Gastroesophageal sphincter (tissue), 4 donors: ENCODE results near the gene RANBP17. TPM values are rescaled to one million over a fixed set of nuclear protein-coding genes. Genes with fewer than 3 reads are reported as not detected.

ENCODE experiments used
- ATAC-seq: fragments of 150-250 bp; one replicate; pipeline ENCODE4 v1.9.1; 2016; ENCODE audit warnings: mild to moderate bottlenecking, moderate library complexity
- H3K27ac ChIP-seq, 4 donors: fragments of 200-600 bp; sonication (generic) in 3 of 4; 1 replicate in 3 of 4; 2 replicates in 1 of 4; pipeline ENCODE4 v1.5.1; 2016 to 2019
- H3K27me3 ChIP-seq: fragments of 200-600 bp; sonication (generic); one replicate; pipeline ENCODE4 v1.5.1; 2019
- H3K36me3 ChIP-seq, 2 donors: fragments of 200-600 bp; sonication (generic); one replicate each; pipeline ENCODE4 v1.5.1; 2019; ENCODE audit warnings: control low read depth in 1 of 2
- H3K4me1 ChIP-seq, 3 donors: fragments of 200-600 bp; sonication (generic); 1 replicate in 2 of 3; 2 replicates in 1 of 3; pipeline ENCODE4 v1.5.1; 2016 to 2019; ENCODE audit warnings: control low read depth in 2 of 3
- H3K4me3 ChIP-seq, 2 donors: fragments of 200-600 bp; sonication (generic); one replicate each; pipeline ENCODE4 v1.5.1; 2019; ENCODE audit warnings: mild to moderate bottlenecking in 1 of 2, moderate library complexity in 1 of 2
- H3K9me3 ChIP-seq, 3 donors: fragments of 200-600 bp; sonication (generic); one replicate each; pipeline ENCODE4 v1.5.1; 2017 to 2019; ENCODE audit warnings: control low read depth in 2 of 3
- EP300 ChIP-seq: sonication (generic); formaldehyde crosslinking; IDR thresholded peaks from one replicate; pipeline ENCODE4 v1.6.1; 2017; ENCODE audit warnings: antibody characterized with exemption, mild to moderate bottlenecking
- POLR2A ChIP-seq, 2 donors: fragments of 450-650 bp; IDR thresholded peaks; one replicate each; pipeline ENCODE4 v1.6.1; 2017; ENCODE audit warnings: antibody characterized with exemption in 2 of 2, mild to moderate bottlenecking in 2 of 2, moderate library complexity in 1 of 2
- POLR2AphosphoS5 ChIP-seq: sonication (generic); formaldehyde crosslinking; IDR thresholded peaks from one replicate; pipeline ENCODE4 v1.6.1; 2017; ENCODE audit warnings: antibody characterized with exemption
- WGBS, 2 donors: methylation state at CpG; one replicate each; pipeline ENCODE4 v1.1.5; 2018; ENCODE audit warnings: low coverage in 1 of 2; 5-methylcytosine and 5-hydroxymethylcytosine counted together
- total RNA-seq, 4 donors: library from RNA; depleted of rRNA; stranded (reverse); fragments of >200 nt; gene quantifications; one replicate each; pipeline ENCODE4 v1.1.0, GENCODE V29; 2016
- TF ChIP-seq, protein P1 (sequence below), 4 experiments: fragments of 200-600 bp in 2 of 4; fragments of 450-650 bp in 2 of 4; sonication (generic) in 1 of 4; IDR thresholded peaks; one replicate each; pipeline ENCODE4 v1.5.1; 2017 to 2019; ENCODE audit warnings: antibody characterized with exemption in 4 of 4, mild to moderate bottlenecking in 2 of 4, moderate library complexity in 2 of 4

The RANBP17 gene
- total RNA-seq, 4 donors from 2014 or later, result 7.7 to 21.7 (median 13.8) TPM

DNA sequence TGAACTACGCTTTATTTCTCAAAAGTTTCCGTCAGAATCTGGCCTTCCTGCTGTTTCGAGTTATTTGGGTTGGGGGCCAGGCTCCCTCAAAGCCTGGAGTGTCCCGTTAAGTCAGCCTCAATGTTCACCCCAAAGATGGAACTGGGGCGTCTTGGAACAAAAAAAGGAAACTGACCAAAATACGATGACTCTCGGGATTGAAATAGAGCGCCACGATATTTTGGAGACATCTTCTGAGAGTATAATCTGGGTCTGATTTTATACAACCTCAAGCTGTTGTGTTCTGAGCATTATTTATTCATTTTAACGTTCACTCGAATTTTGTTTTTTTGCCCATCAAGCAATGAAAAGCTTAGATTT, 475.4 kb downstream of the RANBP17 start:
- ATAC-seq, result no peak

GRCh38 chr5:171340042-171340441, 478.2 kb downstream of the RANBP17 start:
- Histone ChIP-seq H3K36me3 (no peaks in the 10 kb centered on the region), H3K27me3 (peaks cover 67% of the 10 kb centered on the region), H3K4me3 (no peak overlapping the region), H3K27ac (no peak overlapping the region), H3K9me3 (no peaks in the 10 kb centered on the region), H3K4me1 (peaks cover 0 to 12% (median 0%) of the 10 kb centered on the region in 3 donors)
- TF ChIP-seq POLR2AphosphoS5 (no peak), POLR2A (IDR thresholded peaks at IDR 0.05) (no peak), EP300 (no peak)
- TF ChIP-seq, protein P1, sequence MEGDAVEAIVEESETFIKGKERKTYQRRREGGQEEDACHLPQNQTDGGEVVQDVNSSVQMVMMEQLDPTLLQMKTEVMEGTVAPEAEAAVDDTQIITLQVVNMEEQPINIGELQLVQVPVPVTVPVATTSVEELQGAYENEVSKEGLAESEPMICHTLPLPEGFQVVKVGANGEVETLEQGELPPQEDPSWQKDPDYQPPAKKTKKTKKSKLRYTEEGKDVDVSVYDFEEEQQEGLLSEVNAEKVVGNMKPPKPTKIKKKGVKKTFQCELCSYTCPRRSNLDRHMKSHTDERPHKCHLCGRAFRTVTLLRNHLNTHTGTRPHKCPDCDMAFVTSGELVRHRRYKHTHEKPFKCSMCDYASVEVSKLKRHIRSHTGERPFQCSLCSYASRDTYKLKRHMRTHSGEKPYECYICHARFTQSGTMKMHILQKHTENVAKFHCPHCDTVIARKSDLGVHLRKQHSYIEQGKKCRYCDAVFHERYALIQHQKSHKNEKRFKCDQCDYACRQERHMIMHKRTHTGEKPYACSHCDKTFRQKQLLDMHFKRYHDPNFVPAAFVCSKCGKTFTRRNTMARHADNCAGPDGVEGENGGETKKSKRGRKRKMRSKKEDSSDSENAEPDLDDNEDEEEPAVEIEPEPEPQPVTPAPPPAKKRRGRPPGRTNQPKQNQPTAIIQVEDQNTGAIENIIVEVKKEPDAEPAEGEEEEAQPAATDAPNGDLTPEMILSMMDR (IDR thresholded peaks at IDR 0.05), result no peak
- ATAC-seq, result no peak

More for the DNA sequence above, 475.4 kb downstream of the RANBP17 start:
- Histone ChIP-seq H3K9me3 (no peaks in the 10 kb centered on the region), H3K27me3 (peaks cover 82% of the 10 kb centered on the region), H3K4me1 (peaks cover 0 to 12% (median 0%) of the 10 kb centered on the region in 3 donors), H3K36me3 (no peaks in the 10 kb centered on the region), H3K4me3 (peak overlapping the region in 1 of 2 donors; percentile 42), H3K27ac (no peak overlapping the region)
- TF ChIP-seq, protein P1 (IDR thresholded peaks at IDR 0.05), result no peak
- no peak for TF ChIP-seq POLR2A (IDR thresholded peaks at IDR 0.05)
- TF ChIP-seq POLR2AphosphoS5, result no peak
- no peak for TF ChIP-seq EP300
- 18 to 46% methylated on average over 8 to 11 of the region's 11 CpGs for WGBS, 2 donors

GRCh38 chr5:171340491-171340890, 478.7 kb downstream of the RANBP17 start:
- Histone ChIP-seq H3K4me3 (no peak overlapping the region), H3K27ac (no peak overlapping the region), H3K36me3 (no peaks in the 10 kb centered on the region), H3K27me3 (peaks cover 62% of the 10 kb centered on the region), H3K4me1 (peaks cover 0 to 12% (median 0%) of the 10 kb centered on the region in 3 donors), H3K9me3 (no peaks in the 10 kb centered on the region)
- ATAC-seq, result no peak
- TF ChIP-seq POLR2A (IDR thresholded peaks at IDR 0.05), result no peak
- TF ChIP-seq POLR2AphosphoS5, result no peak
- TF ChIP-seq, protein P1 (IDR thresholded peaks at IDR 0.05), result no peak
- no peak for TF ChIP-seq EP300
- 66 to 71% methylated on average over 6 of the region's 6 CpGs for WGBS, 2 donors

- H3K36me3 ChIP-seq, result no peaks in the 10 kb centered on the region
- 19 to 29% methylated on average over 8 to 9 of the region's 17 CpGs for WGBS, 2 donors
- no peaks in the 10 kb centered on the region for H3K4me1 ChIP-seq
- H3K27me3 ChIP-seq, result peaks cover 42% of the 10 kb centered on the region
- ATAC-seq, result no peak
- no peak overlapping the region for H3K27ac ChIP-seq
- no peak overlapping the region for H3K4me3 ChIP-seq
- no peaks in the 10 kb centered on the region for H3K9me3 ChIP-seq
- TF ChIP-seq POLR2AphosphoS5, result no peak
- no peak for TF ChIP-seq EP300
- TF ChIP-seq, protein P1 (IDR thresholded peaks at IDR 0.05), result peak in 2 of 4 experiments; percentile 26 to 51
- no peak for TF ChIP-seq POLR2A (IDR thresholded peaks at IDR 0.05)
Observed at GRCh38 chr5:171342362-171343111, 480.7 kb downstream of the RANBP17 start.
